SH-SY5Y (cell line): Measurements from ENCODE around the gene MAP3K5.

Source experiments
- GATA2 ChIP-seq: IDR thresholded peaks from 2 replicates; pipeline ENCODE4 v1.6.1; 2011; ENCODE audit warnings: mild to moderate bottlenecking, low read depth, low read length
- GATA3 ChIP-seq: IDR thresholded peaks from 2 replicates; pipeline ENCODE4 v1.6.1; 2011; ENCODE audit warnings: low read depth, mild to moderate bottlenecking, low read length, moderate library complexity

- TF ChIP-seq GATA2, result no peak
- no peak for TF ChIP-seq GATA3
Observed at GRCh38 chr6:136801581-136801980, 9.3 kb upstream of the MAP3K5 start.
